Renal cortex interstitium (tissue), 11 donors: Measurements from ENCODE around the gene SLC25A4. TPM values are rescaled to one million over a fixed set of nuclear protein-coding genes. Genes with fewer than 3 reads are reported as not detected.
"Not testable (repeated sequence)": the region's sequence is repeated elsewhere in the genome, so short reads cannot be mapped to it uniquely, and the experiment has no call there.

Experiments used
- DNase-seq, 11 donors: peaks; one replicate each; pipeline ENCODE4 v3.0.0-alpha.2; 2013; ENCODE audit warnings: low read depth in 9 of 11, low spot score in 4 of 11; ENCODE audit errors: extremely low read depth in 1 of 11
- polyA plus RNA-seq, 3 donors: library from polyadenylated mRNA; unstranded; fragments of 120-200 nt; gene quantifications; one replicate each; pipeline ENCODE4 v1.2.1, GENCODE V29; 2013; ENCODE audit not compliant: insufficient read length in 3 of 3

SLC25A4 gene
- polyA plus RNA-seq, 3 donors: 41.1 to 41.8 (median 41.4) TPM

- DNase-seq: no peak
Measured at GRCh38 chr4:185113340-185113739, 29.7 kb upstream of the SLC25A4 start.

- peak in 9 of 11 donors; percentile 60 to 88 (median 80) for DNase-seq
Measured at GRCh38 chr4:185115827-185116232, 27.2 kb upstream of the SLC25A4 start.

- no peak for DNase-seq
Measured at GRCh38 chr4:185117300-185117934, 25.6 kb upstream of the SLC25A4 start.

- DNase-seq: no peak
Measured at GRCh38 chr4:185118876-185119275, 24.2 kb upstream of the SLC25A4 start.

GRCh38 chr4:185119467-185119866 is 23.6 kb upstream of the SLC25A4 start:
- DNase-seq: not testable (repeated sequence)

GRCh38 chr4:185119927-185120630 is 23.0 kb upstream of the SLC25A4 start:
- DNase-seq: no peak

- DNase-seq: no peak
Measured at GRCh38 chr4:185120631-185120946, 22.5 kb upstream of the SLC25A4 start.

GRCh38 chr4:185122681-185123345 is 20.3 kb upstream of the SLC25A4 start:
- no peak for DNase-seq

- DNase-seq: no peak
Measured at GRCh38 chr4:185124006-185124405, 19.1 kb upstream of the SLC25A4 start.

- DNase-seq: peak in 1 of 11 donors; percentile 29
Measured at GRCh38 chr4:185127021-185127925, 15.8 kb upstream of the SLC25A4 start.

- DNase-seq: peak in 1 of 11 donors; percentile 25
Measured at GRCh38 chr4:185128272-185129119, 14.6 kb upstream of the SLC25A4 start.

GRCh38 chr4:185134307-185134869 is 8.7 kb upstream of the SLC25A4 start:
- peak in 1 of 11 donors; percentile 22 for DNase-seq

GRCh38 chr4:185137233-185137925 is 5.7 kb upstream of the SLC25A4 start:
- no peak for DNase-seq

- no peak for DNase-seq
Measured at GRCh38 chr4:185138161-185138560, 4.9 kb upstream of the SLC25A4 start.

GRCh38 chr4:185139736-185140135 is 3.3 kb upstream of the SLC25A4 start:
- no peak for DNase-seq

GRCh38 chr4:185141777-185142176 is 1.3 kb upstream of the SLC25A4 start:
- no peak for DNase-seq

- no peak for DNase-seq
Measured at GRCh38 chr4:185142564-185142911, 528 bp upstream of the SLC25A4 start.

GRCh38 chr4:185143601-185143969 is 519 bp downstream of the SLC25A4 start:
- DNase-seq: peak in 1 of 11 donors; percentile 36
